NCI-H748 (cell line): Measurements from ENCODE around the gene WDR38.
"Not testable (repeated sequence)": the region's sequence is repeated elsewhere in the genome, so short reads cannot be mapped to it uniquely, and the experiment has no call there.

Source experiments
- DNase-seq: peaks from one replicate; lab custom pipeline; 2025; ENCODE audit not compliant: unreplicated experiment; lab: John Stamatoyannopoulos, UW

The WDR38 gene

DNA sequence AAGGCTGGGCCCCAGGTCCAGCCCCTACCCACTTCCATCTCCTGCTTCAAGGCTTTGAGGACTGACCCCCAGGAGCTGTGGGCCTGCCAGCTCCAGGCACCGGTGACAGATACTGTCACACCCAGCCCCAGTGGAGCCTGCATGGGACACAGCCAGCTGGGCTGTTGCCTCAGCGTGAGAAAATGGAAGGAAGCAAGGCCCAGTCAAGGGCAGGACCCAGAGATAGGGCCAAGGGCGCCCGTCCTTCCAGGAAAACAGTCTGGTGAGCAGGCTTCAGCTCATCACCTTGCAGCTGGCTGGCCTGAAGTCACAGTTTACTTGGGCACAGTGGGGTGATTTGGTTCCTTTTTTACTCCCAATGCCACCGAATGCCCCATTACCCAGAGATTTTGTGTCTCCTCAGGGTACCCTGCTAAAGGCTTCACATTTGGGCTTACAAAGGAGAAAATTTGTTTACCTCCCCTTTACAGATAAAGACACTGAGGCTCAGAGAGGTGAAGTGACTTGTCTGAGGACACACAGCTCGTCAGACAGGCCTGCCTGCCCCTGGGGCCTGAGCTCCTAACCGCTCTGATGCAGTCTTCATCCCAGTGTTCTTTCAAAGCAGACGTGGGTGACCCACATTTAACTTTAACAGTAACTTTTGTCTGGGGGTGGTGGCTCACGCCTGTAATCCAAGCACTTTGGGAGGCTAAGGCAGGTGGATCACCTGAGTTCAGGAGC, 21.5 kb upstream of the WDR38 start:
- no peak for DNase-seq

DNA sequence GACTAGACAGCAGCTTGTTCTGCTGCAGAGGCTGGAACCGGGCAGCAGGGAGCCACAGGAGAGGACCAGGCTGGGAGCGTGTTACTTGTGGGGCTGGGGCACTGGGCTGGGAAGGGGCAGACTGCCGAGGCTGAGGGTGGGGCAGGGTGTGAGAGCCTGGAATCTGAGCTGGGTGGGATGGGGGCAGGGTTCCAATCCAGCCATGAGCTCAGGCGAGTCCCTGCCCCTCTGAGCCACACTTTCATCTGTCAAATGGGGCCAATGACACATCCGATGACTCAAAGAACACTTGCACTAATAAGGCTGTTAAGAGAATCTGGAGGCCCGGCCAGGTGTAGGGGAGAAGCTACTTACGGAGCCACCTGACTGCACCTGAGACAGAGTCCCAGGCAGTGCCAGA, 18.7 kb upstream of the WDR38 start:
- DNase-seq, result no peak

DNA sequence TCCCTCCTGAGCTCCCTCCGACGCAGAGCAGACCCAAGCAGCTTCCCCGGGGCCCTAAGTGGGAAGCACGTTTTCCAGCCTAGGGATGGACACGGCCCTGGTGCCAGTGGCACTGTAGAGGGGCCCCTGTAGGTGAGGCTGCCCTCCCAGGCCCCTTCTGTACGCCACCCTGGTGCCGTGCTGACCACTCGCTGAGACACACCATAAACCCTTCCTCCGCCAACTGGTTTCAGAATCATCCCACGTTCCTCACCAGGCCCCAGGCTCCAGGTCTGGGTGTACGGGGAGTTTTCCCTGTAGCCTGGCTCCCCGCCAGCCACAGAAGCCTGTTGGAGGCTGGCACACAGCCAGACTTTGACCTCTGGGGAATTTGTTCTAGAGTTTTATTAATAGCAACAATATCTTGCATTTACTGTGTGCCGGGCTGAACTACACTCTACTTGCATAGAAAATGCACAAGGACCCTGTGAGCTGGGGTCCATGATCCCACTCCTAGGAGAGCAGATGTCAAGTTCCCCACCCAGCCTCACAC, 18.2 kb upstream of the WDR38 start:
- peak; percentile 69 for DNase-seq

DNA sequence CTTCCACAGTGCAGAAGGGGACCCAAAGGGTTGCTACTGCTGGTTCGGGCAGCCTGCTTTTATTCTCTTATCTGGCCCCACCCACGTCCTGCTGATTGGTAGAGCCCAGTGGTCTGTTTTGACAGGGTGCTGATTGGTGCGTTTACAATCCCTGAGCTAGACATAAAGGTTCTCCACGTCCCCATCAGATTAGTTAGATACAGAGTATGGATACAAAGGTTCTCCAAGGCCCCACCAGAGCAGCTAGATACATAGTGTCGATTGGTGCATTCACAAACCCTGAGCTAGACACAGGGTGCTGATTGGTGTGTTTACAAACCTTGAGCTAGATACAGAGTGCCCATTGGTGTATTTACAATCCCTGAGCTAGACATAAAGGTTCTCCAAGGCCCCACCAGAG, 15.1 kb upstream of the WDR38 start:
- not testable (repeated sequence) for DNase-seq

DNA sequence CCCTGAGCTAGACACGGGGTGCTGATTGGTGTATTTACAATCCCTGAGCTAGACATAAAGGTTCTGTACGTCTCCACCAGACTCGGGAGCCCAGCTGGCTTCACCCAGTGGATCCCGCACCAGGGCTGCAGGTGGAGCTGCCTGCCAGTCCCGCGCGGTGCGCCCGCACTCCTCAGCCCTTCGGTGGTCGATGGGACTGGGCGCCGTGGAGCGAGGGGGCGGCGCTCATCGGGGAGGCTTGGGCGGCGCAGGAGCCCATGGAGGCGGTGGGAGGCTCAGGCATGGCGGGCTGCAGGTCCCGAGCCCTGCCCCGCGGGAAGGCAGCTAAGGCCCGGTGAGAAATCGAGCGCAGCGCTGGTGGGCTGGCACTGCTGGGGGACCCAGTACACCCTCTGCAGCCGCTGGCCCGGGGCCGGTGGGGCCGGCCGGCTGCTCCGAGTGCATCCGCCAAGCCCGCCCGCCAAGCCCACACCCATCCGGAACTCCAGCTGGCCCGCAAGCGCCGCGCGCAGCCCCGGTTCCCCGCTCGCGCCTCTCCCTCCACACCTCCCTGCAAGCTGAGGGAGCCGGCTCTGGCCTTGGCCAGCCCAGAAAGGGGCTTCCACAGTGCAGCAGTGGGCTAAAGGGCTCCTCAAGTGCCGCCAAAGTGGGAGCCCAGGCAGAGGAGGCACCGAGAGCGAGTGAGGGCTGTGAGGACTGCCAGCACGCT, 14.5 kb upstream of the WDR38 start:
- not testable (repeated sequence) for DNase-seq

DNA sequence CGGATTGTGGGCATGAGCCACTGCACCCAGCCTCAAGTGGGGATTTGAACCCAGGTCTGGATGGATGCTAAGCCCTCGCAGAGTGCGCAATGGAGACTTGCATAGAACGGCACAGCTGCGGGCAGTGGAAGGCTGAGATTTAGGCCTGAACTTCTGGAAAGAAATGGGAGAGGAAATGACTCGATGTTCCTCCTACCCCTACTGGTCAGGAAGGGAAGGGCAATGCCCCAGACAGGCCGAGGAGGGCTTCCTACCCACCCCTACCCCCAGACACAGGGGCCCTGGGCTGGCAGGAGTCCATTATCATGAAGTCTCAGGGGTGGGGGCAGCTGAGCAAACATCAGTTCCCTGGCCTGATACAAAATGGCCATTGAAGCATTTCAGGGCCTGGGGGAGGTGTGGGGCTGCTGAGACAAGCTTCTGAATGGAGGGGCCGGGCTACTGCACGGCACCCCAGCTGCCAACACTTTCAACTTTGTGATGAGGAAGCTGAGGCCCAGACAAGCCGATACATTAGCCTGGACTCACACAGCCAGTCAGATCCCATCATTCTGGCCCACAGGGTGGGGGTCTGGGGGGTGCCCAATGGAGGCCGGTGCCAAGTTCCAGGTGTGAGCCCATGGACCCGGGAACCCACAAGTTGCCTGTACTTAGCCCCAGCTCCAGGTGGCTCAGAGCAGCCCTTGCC, 13.5 kb upstream of the WDR38 start:
- peak; percentile 48 for DNase-seq

DNA sequence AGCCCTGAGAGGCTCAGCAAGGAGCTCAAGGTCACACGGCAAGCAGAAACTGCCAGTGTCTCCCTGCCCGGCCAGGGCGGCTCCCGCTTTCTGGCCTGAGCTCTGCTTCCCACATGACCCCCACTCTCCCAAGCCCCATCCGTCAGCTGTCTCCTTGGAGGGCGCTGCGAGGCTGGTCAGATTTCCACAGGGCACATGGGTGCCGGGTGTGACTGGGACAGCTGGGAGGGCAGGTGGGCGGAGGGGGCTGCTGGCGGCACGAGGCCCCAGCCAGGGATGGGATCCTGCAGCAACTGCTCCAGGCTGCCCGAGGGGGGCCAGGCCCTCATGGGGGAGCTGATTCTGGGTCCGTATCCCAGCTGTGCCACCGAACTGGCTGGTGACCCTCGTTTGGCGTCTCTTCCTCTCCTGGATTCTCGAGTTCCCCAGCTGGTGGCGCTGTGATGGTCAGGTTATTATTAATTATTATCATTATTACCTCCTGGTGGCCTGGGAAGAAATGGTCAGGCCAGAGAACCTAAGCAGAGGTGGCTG, 12.9 kb upstream of the WDR38 start:
- DNase-seq, result no peak

DNA sequence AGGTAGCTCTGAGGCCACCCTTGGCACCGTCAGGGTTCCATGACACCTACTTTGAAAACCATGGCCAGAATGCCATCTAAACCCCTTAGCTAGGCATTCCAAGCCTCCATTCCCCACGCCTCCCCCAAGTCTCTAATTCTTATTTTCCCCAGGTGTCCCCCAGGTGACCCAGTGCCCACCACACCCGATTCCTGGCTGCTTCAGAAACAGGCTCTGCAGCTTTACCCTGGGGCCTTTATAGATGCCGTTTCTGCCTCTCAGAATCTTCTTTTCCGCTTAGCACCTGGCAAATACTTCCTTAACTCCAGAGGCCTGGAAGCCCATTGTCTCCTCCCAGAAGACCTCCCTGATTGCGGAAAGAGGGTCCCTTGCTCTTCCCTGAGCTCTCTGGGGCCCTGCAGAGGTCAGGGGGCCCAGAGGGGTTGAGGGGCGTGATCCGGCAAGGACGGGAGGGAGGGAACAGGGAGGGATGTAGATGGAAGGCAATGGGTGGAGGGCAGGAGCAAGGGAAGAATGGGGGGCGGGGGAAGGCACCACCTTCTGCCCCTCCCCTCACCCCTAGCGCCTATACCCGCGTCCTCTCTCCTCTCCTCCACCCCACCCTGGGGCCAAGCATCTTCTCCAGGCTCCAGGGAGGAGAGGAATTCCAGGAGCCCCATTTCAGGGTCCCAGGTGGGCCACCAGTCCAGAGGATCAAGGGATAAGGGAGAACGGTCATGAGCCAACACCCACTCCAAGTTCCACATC, 12.0 kb upstream of the WDR38 start:
- DNase-seq, result no peak

DNA sequence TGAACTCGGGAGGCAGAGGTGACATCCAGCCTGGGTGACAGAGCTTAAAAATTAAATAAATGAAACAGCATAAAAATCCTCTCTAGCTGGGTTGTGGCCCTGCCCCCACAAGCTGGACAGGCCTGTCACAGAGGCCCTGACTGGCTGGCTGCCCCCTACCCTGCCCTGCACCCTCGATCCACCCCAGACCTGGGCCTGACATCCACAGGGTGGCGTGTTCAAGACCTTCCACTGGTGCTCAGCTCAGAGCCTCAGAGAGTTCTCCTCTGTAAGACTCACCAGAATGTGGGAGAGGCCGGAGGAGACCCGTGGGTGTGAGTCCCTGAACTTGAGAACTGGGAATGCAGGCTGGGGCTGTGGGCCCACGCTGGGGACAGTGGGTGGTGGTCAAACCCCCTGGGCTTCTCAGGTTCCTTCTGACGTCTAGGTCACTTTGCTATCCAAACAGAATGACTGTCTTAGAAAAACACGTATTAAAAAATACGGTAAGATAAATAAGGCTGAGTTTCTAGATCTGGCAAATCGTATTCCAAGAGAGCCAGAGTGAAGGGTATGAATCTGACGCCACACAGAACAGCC, 9.7 kb upstream of the WDR38 start:
- DNase-seq, result no peak

DNA sequence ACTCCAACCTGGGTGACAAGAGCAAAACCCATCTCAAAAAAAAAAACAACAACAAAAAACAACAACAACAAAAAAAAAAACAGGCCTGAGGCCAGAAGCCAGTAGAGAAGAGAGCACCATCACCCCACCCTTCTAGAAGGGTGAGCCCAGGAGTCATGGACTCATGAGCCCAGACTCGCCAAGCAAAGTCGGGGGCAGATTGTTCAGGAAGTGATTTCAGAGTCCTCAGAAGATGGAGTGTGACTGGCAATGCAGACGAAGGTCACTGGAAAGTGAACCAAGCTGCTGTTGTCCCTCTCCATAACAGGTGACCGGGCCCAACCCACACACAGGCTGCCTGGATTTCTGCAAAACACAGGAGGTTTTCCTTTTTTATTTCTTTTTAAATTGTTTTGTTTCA, 9.0 kb upstream of the WDR38 start:
- no peak for DNase-seq

DNA sequence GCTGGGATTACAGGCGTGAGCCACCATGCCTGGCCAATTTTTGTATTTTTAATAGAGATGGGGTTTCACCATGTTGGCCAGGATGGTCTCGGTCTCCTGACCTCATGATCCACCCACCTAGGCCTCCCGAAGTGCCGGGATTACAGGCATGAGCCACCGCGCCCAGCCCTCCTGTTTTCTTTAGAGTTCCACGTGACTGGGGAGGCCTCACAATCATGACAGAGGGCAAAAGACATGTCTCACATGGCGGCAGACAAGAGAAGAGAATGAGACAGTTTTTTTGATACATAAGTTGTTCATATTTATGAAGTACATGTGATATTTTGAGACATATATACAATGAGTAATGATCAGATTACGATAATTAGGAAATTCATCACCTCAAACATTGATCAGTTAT, 6.8 kb upstream of the WDR38 start:
- DNase-seq, result not testable (repeated sequence)

DNA sequence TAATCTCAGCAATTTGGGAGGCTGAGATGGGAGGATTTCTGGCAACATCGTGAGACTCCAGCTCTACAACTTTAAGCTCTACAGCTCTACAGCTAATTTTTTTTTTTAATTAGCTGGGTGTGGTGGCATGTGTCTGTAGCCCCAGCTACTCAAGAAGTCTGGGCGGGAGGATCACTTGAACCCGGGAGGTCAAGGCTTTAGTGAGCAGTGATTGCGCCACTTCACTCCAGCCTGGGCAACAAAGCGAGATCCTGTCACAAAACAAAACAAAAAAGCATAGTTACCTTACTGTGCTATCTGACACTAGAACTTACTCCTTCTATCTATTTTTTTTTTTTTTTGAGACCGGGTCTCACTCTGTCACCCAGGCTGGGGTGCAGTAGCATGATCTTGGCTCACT, 6.3 kb upstream of the WDR38 start:
- no peak for DNase-seq

DNA sequence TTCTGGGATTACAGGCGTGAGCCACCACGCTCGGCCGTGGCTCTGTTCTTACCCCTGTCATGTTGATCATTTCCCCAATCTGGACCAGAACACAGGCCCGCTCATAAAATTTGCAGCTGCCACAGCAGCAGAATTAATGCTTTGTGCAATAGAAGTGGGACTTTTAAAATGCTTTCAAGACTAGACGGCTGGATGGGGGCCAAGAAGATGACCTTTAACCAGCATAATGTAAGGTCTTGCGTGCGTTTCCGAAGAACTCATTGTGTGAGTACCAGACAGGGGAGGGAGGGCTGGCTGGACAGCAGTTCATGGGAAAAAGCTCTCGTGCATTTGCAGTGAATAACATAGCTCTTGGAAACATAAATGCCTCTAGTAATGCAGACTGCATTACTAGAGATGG, 3.5 kb upstream of the WDR38 start:
- DNase-seq, result no peak

DNA sequence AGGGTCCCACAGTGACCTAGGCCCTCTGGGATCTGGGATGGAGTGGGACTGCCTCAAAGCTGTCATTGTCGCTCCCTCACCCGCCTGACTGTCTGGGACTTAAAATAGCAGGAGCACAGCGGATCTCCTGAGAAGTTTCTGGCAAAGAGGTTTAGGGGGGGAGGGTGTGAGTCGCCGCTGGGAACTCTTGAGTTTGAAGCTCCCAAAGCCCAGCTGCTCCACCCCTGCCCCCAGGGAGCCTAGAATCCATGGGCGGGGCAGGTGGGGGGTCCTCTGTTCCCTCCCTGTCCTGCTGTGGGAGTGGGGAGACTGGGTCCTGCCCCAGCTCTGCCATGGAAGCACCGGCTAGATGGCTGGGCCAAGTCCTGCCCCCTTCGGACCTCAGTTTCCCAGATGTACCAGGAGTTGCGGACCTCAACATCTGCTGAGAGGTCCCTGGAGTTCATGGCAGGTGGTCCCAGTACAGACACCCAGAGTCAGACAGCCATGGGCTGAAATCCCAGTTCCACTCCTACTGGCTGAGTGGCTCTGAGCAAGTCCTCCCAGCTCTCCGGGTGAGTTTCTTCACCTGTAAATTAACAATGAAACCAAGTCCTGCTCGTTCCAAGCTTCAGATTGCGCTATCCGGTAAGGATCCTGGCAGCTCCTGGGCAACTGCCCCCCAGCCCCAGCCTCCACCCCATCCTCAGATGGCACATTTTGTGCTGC, 985 bp upstream of the WDR38 start:
- DNase-seq, result no peak

DNA sequence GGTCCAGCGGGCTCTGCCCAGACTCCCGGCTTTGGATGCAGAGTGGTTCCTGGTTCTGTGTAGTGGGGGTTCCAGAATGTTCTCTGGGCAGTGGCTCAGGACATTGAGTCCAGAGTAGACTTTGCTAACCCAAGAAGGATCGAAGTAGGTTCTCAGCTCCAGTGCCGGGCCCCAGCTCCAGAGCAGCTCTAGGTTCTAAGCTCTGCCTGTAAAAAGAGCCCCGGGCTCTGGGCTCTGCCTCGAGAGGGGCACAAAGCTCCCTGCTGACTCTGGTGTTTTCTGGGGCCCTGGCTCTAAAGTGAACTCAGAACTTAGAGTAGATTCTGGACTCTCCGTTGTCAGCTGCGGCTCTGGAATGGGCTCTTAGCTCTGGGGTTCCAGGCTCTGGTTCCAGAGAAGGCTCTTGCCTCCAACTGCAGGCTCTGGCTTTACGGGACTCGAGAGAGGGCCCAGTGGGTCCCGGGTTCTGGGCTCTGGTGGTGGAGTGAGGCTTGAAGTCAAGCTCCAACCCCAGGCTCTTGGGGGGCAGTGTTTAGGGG, 414 bp downstream of the WDR38 start:
- peak; percentile 31 for DNase-seq

DNA sequence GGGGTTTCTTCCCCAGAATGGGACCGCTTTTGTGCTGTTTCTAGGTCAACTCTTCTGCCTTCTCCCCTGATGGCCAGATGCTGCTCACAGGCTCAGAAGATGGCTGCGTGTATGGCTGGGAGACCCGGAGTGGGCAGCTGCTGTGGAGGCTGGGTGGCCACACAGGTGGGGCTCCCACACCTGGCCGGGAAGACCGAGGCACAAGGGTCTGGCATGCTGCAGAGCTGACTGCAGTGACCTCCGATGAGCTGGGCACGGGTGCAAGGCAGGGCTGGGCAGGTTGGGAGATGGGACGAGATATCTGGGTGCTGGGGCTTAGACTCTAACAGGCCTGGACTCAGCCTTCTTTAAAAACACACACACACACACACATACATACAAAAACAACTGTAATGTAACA, 901 bp downstream of the WDR38 start:
- DNase-seq, result no peak

DNA sequence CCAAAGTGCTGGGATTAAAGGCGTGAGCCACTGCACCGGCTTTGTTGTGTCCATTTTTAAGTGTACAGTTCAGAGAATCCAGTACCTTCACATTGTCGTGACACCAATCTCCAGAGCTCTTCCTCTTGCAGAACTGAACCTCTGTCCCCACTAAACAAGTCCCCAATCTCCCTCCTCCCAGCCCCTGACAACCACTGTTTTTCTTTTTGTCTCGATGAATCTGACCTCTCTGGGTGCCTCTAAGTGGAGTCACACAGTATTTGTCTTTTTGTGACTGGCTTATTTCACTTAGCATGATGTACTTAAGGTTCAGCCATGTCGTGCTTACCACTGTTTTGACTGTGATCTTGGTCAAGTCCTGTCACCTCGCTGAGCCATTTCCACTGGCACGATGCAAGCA, 1.6 kb downstream of the WDR38 start:
- DNase-seq, result no peak

DNA sequence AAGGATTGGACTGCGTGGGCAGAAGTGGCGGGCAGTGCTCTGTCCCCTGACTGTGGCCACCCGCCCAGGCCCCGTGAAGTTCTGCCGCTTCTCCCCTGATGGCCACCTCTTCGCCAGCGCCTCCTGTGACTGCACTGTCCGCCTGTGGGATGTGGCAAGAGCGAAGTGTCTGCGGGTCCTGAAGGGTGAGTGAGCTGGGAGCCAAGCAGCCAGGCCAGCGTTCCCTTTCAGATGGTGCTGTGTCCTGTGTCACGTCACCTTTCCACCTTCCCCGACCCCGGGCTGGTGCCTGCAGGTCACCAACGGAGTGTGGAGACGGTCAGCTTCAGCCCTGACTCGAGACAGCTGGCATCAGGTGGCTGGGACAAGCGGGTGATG, 2.3 kb downstream of the WDR38 start:
- no peak for DNase-seq

DNA sequence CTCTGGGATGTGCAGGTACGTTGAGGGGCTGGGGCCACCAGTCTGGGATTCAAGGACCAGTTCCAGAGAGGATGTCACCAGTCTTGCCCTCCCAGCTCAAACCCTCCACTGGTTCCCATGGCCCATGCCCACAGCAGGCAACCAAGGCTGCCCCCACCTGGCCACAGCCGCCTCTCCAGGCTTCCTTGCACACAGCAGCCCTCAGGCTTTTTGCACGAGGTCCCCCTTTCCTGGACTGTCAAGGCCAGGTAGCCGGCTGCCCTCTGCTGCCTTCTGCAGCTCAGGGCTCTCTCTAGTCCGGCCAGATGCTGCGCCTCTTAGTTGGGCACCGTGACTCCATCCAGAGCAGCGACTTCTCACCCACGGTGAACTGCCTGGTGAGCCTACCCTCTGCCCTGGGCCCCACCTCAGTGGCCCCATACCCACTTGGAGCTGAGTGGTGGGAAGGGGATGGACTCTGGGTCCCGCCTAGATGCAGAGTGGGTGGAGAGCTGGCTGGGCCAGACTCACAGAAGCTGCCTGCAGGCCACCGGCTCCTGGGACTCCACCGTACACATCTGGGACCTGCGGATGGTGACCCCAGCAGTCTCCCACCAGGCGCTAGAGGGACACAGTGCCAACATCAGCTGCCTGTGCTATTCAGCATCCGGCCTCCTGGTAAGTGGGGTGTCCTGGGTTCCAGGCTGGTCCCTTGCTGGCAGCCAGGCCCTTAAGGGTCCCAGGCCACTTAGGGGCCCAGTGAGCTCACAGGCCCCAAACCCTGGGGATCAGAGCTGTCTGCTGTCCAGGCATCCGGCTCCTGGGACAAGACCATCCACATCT, 2.9 kb downstream of the WDR38 start:
- peak; percentile 22 for DNase-seq
